ENCODE data around the gene SYNDIG1L.
"Not testable (repeated sequence)": the region's sequence is repeated elsewhere in the genome, so short reads cannot be mapped to it uniquely, and the experiment has no call there.

The SYNDIG1L gene

GRCh38 chr14:74459976-74460375, 34.0 kb upstream of the SYNDIG1L start:
- Histone ChIP-seq H3K27ac (ENCODE audit: low read depth, low read length) (no peak overlapping the region), H3K4me1 (ENCODE audit: control insufficient read depth in 5 of 5, insufficient read depth in 5 of 5, low read length in 5 of 5) (peaks cover 0 to 17% (median 0%) of the 10 kb centered on the region in 5 donors), H3K27me3 (ENCODE audit: control insufficient read depth in 5 of 5, insufficient read depth in 4 of 5, low read length in 5 of 5) (no peaks in the 10 kb centered on the region), H3K4me3 (ENCODE audit: low read depth in 1 of 5, low read length in 5 of 5) (no peak overlapping the region), H3K9me3 (ENCODE audit: control insufficient read depth in 5 of 5, low read length in 5 of 5) (no peaks in the 10 kb centered on the region), H3K36me3 (ENCODE audit: control insufficient read depth in 5 of 5, insufficient read depth in 5 of 5, low read length in 5 of 5) (no peaks in the 10 kb centered on the region), H3K9ac (ENCODE audit: low read length in 5 of 5) (no peak overlapping the region)

GRCh38 chr14:74459289-74459946, 33.4 kb upstream of the SYNDIG1L start:
- no peaks in the 10 kb centered on the region for H3K9me3 ChIP-seq (ENCODE audit: control insufficient read depth in 5 of 5, low read length in 5 of 5)
- H3K4me1 ChIP-seq (ENCODE audit: control insufficient read depth in 5 of 5, insufficient read depth in 5 of 5, low read length in 5 of 5): peaks cover 0 to 17% (median 0%) of the 10 kb centered on the region in 5 donors
- H3K27ac ChIP-seq (ENCODE audit: low read depth, low read length): no peak overlapping the region
- H3K36me3 ChIP-seq (ENCODE audit: control insufficient read depth in 5 of 5, insufficient read depth in 5 of 5, low read length in 5 of 5): no peaks in the 10 kb centered on the region
- no peak overlapping the region for H3K4me3 ChIP-seq (ENCODE audit: low read depth in 1 of 5, low read length in 5 of 5)
- no peak overlapping the region for H3K9ac ChIP-seq (ENCODE audit: low read length in 5 of 5)
- H3K27me3 ChIP-seq (ENCODE audit: control insufficient read depth in 5 of 5, insufficient read depth in 4 of 5, low read length in 5 of 5): no peaks in the 10 kb centered on the region

- H3K36me3 ChIP-seq (ENCODE audit: control insufficient read depth in 5 of 5, insufficient read depth in 5 of 5, low read length in 5 of 5): no peaks in the 10 kb centered on the region
- no peak overlapping the region for H3K9ac ChIP-seq (ENCODE audit: low read length in 5 of 5)
- no peaks in the 10 kb centered on the region for H3K27me3 ChIP-seq (ENCODE audit: control insufficient read depth in 5 of 5, insufficient read depth in 4 of 5, low read length in 5 of 5)
- H3K9me3 ChIP-seq (ENCODE audit: control insufficient read depth in 5 of 5, low read length in 5 of 5): no peaks in the 10 kb centered on the region
- H3K4me3 ChIP-seq (ENCODE audit: low read depth in 1 of 5, low read length in 5 of 5): no peak overlapping the region
- H3K4me1 ChIP-seq (ENCODE audit: control insufficient read depth in 5 of 5, insufficient read depth in 5 of 5, low read length in 5 of 5): peaks cover 0 to 17% (median 0%) of the 10 kb centered on the region in 5 donors
- H3K27ac ChIP-seq (ENCODE audit: low read depth, low read length): no peak overlapping the region
Measured at GRCh38 chr14:74457565-74457895, 31.5 kb upstream of the SYNDIG1L start.

- Histone ChIP-seq H3K9ac (ENCODE audit: low read length in 5 of 5) (no peak overlapping the region), H3K27me3 (ENCODE audit: control insufficient read depth in 5 of 5, insufficient read depth in 4 of 5, low read length in 5 of 5) (no peaks in the 10 kb centered on the region), H3K9me3 (ENCODE audit: control insufficient read depth in 5 of 5, low read length in 5 of 5) (no peaks in the 10 kb centered on the region), H3K36me3 (ENCODE audit: control insufficient read depth in 5 of 5, insufficient read depth in 5 of 5, low read length in 5 of 5) (no peaks in the 10 kb centered on the region), H3K4me1 (ENCODE audit: control insufficient read depth in 5 of 5, insufficient read depth in 5 of 5, low read length in 5 of 5) (peaks cover 0 to 17% (median 0%) of the 10 kb centered on the region in 5 donors), H3K27ac (ENCODE audit: low read depth, low read length) (no peak overlapping the region), H3K4me3 (ENCODE audit: low read depth in 1 of 5, low read length in 5 of 5) (no peak overlapping the region)
Measured at GRCh38 chr14:74456684-74457564, 30.9 kb upstream of the SYNDIG1L start.

GRCh38 chr14:74454397-74454796, 28.4 kb upstream of the SYNDIG1L start:
- H3K9ac ChIP-seq (ENCODE audit: low read length in 5 of 5); H3K4me1 ChIP-seq (ENCODE audit: control insufficient read depth in 5 of 5, insufficient read depth in 5 of 5, low read length in 5 of 5); H3K27me3 ChIP-seq (ENCODE audit: control insufficient read depth in 5 of 5, insufficient read depth in 4 of 5, low read length in 5 of 5); H3K27ac ChIP-seq (ENCODE audit: low read depth, low read length); H3K36me3 ChIP-seq (ENCODE audit: control insufficient read depth in 5 of 5, insufficient read depth in 5 of 5, low read length in 5 of 5); H3K4me3 ChIP-seq (ENCODE audit: low read depth in 1 of 5, low read length in 5 of 5); H3K9me3 ChIP-seq (ENCODE audit: control insufficient read depth in 5 of 5, low read length in 5 of 5): not testable (repeated sequence)

GRCh38 chr14:74444866-74445265, 18.9 kb upstream of the SYNDIG1L start:
- Histone ChIP-seq H3K27me3 (ENCODE audit: control insufficient read depth in 5 of 5, insufficient read depth in 4 of 5, low read length in 5 of 5) (no peaks in the 10 kb centered on the region), H3K9me3 (ENCODE audit: control insufficient read depth in 5 of 5, low read length in 5 of 5) (no peaks in the 10 kb centered on the region), H3K27ac (ENCODE audit: low read depth, low read length) (no peak overlapping the region), H3K9ac (ENCODE audit: low read length in 5 of 5) (no peak overlapping the region), H3K4me1 (ENCODE audit: control insufficient read depth in 5 of 5, insufficient read depth in 5 of 5, low read length in 5 of 5) (no peaks in the 10 kb centered on the region), H3K36me3 (ENCODE audit: control insufficient read depth in 5 of 5, insufficient read depth in 5 of 5, low read length in 5 of 5) (no peaks in the 10 kb centered on the region), H3K4me3 (ENCODE audit: low read depth in 1 of 5, low read length in 5 of 5) (no peak overlapping the region)

- Histone ChIP-seq H3K9ac (ENCODE audit: low read length in 5 of 5) (no peak overlapping the region), H3K36me3 (ENCODE audit: control insufficient read depth in 5 of 5, insufficient read depth in 5 of 5, low read length in 5 of 5) (no peaks in the 10 kb centered on the region), H3K9me3 (ENCODE audit: control insufficient read depth in 5 of 5, low read length in 5 of 5) (no peaks in the 10 kb centered on the region), H3K4me1 (ENCODE audit: control insufficient read depth in 5 of 5, insufficient read depth in 5 of 5, low read length in 5 of 5) (no peaks in the 10 kb centered on the region), H3K27ac (ENCODE audit: low read depth, low read length) (no peak overlapping the region), H3K4me3 (ENCODE audit: low read depth in 1 of 5, low read length in 5 of 5) (no peak overlapping the region), H3K27me3 (ENCODE audit: control insufficient read depth in 5 of 5, insufficient read depth in 4 of 5, low read length in 5 of 5) (no peaks in the 10 kb centered on the region)
Measured at GRCh38 chr14:74442757-74443156, 16.7 kb upstream of the SYNDIG1L start.

GRCh38 chr14:74441113-74441512, 15.1 kb upstream of the SYNDIG1L start:
- Histone ChIP-seq H3K9ac (ENCODE audit: low read length in 5 of 5) (no peak overlapping the region), H3K4me3 (ENCODE audit: low read depth in 1 of 5, low read length in 5 of 5) (no peak overlapping the region), H3K9me3 (ENCODE audit: control insufficient read depth in 5 of 5, low read length in 5 of 5) (no peaks in the 10 kb centered on the region), H3K36me3 (ENCODE audit: control insufficient read depth in 5 of 5, insufficient read depth in 5 of 5, low read length in 5 of 5) (no peaks in the 10 kb centered on the region), H3K27me3 (ENCODE audit: control insufficient read depth in 5 of 5, insufficient read depth in 4 of 5, low read length in 5 of 5) (no peaks in the 10 kb centered on the region), H3K27ac (ENCODE audit: low read depth, low read length) (no peak overlapping the region), H3K4me1 (ENCODE audit: control insufficient read depth in 5 of 5, insufficient read depth in 5 of 5, low read length in 5 of 5) (no peaks in the 10 kb centered on the region)

- Histone ChIP-seq H3K4me1 (ENCODE audit: control insufficient read depth in 5 of 5, insufficient read depth in 5 of 5, low read length in 5 of 5) (no peaks in the 10 kb centered on the region), H3K4me3 (ENCODE audit: low read depth in 1 of 5, low read length in 5 of 5) (no peak overlapping the region), H3K36me3 (ENCODE audit: control insufficient read depth in 5 of 5, insufficient read depth in 5 of 5, low read length in 5 of 5) (no peaks in the 10 kb centered on the region), H3K9me3 (ENCODE audit: control insufficient read depth in 5 of 5, low read length in 5 of 5) (no peaks in the 10 kb centered on the region), H3K27ac (ENCODE audit: low read depth, low read length) (no peak overlapping the region), H3K27me3 (ENCODE audit: control insufficient read depth in 5 of 5, insufficient read depth in 4 of 5, low read length in 5 of 5) (no peaks in the 10 kb centered on the region), H3K9ac (ENCODE audit: low read length in 5 of 5) (no peak overlapping the region)
Measured at GRCh38 chr14:74438351-74438915, 12.4 kb upstream of the SYNDIG1L start.

GRCh38 chr14:74437496-74438053, 11.6 kb upstream of the SYNDIG1L start:
- no peak overlapping the region for H3K4me3 ChIP-seq (ENCODE audit: low read depth in 1 of 5, low read length in 5 of 5)
- no peaks in the 10 kb centered on the region for H3K4me1 ChIP-seq (ENCODE audit: control insufficient read depth in 5 of 5, insufficient read depth in 5 of 5, low read length in 5 of 5)
- H3K9ac ChIP-seq (ENCODE audit: low read length in 5 of 5): no peak overlapping the region
- no peaks in the 10 kb centered on the region for H3K27me3 ChIP-seq (ENCODE audit: control insufficient read depth in 5 of 5, insufficient read depth in 4 of 5, low read length in 5 of 5)
- H3K27ac ChIP-seq (ENCODE audit: low read depth, low read length): no peak overlapping the region
- no peaks in the 10 kb centered on the region for H3K9me3 ChIP-seq (ENCODE audit: control insufficient read depth in 5 of 5, low read length in 5 of 5)
- H3K36me3 ChIP-seq (ENCODE audit: control insufficient read depth in 5 of 5, insufficient read depth in 5 of 5, low read length in 5 of 5): no peaks in the 10 kb centered on the region
